Lower leg skin (tissue), 4 donors: ENCODE results near the gene GATAD1. TPM values are rescaled to one million over a fixed set of nuclear protein-coding genes. Genes with fewer than 3 reads are reported as not detected.

ENCODE experiments used
- DNase-seq, 2 donors: peaks; one replicate each; pipeline ENCODE4 v3.0.0-alpha.2; 2019; ENCODE audit warnings: low spot score in 2 of 2
- H3K4me3 ChIP-seq: fragments of 200-600 bp; sonication (generic); 2 replicates; pipeline ENCODE4 v1.5.1; 2017; ENCODE audit warnings: mild to moderate bottlenecking, low read depth; ENCODE audit not compliant: poor library complexity, severe bottlenecking
- CTCF ChIP-seq, 3 donors: fragments of 450-650 bp; IDR thresholded peaks; one replicate each; pipeline ENCODE4 v1.5.1; 2016; ENCODE audit warnings: antibody characterized with exemption in 3 of 3, mild to moderate bottlenecking in 3 of 3, moderate library complexity in 2 of 3
- POLR2A ChIP-seq, 2 donors: fragments of 450-650 bp; IDR thresholded peaks; one replicate each; pipeline ENCODE4 v1.6.1; 2016 to 2017; ENCODE audit warnings: antibody characterized with exemption in 2 of 2, mild to moderate bottlenecking in 1 of 2, moderate library complexity in 1 of 2
- WGBS, 2 donors: methylation state at CpG; one replicate each; pipeline ENCODE4 v1.1.5; 2018; 5-methylcytosine and 5-hydroxymethylcytosine counted together
- intact Hi-C: fragments of 100-400 bp; cut with DNase I; formaldehyde crosslinking; loops from one replicate; pipeline ENCODE4 v1.15.0; 2023; ENCODE audit warnings: low total_unique reads
- total RNA-seq, 4 donors: library from RNA; depleted of rRNA; stranded (reverse); fragments of >200 nt; gene quantifications; one replicate each; pipeline ENCODE4 v1.1.0, GENCODE V29; 2016

Gene GATAD1
- total RNA-seq, 4 donors from 2014 or later = 14.7 to 23.0 (median 18.3) TPM

GRCh38 chr7:92417913-92418312, 29.4 kb upstream of the GATAD1 start:
- no peak for DNase-seq
- intact Hi-C loops = no loop called here
- H3K4me3 ChIP-seq = no peak overlapping the region
- TF ChIP-seq POLR2A (IDR thresholded peaks at IDR 0.05) = no peak
- no peak for TF ChIP-seq CTCF (IDR thresholded peaks at IDR 0.05)
- 82 to 87% methylated on average over 5 of the region's 5 CpGs for WGBS, 2 donors

- intact Hi-C loops = no loop called here
- DNase-seq = no peak
- no peak overlapping the region for H3K4me3 ChIP-seq
- WGBS, 2 donors = 57 to 61% methylated on average over 5 of the region's 5 CpGs
- TF ChIP-seq CTCF (IDR thresholded peaks at IDR 0.05) = no peak
- no peak for TF ChIP-seq POLR2A (IDR thresholded peaks at IDR 0.05)
Measured at GRCh38 chr7:92421676-92422435, 25.4 kb upstream of the GATAD1 start.

- no peak for DNase-seq
- intact Hi-C loops = no loop called here
- no peak overlapping the region for H3K4me3 ChIP-seq
- TF ChIP-seq CTCF (IDR thresholded peaks at IDR 0.05) (no peak), POLR2A (IDR thresholded peaks at IDR 0.05) (no peak)
- 95 to 98% methylated on average over 4 to 6 of the region's 6 CpGs for WGBS, 2 donors
Measured at GRCh38 chr7:92422926-92423325, 24.4 kb upstream of the GATAD1 start.

- intact Hi-C loops = no loop called here
- no peak for TF ChIP-seq POLR2A (IDR thresholded peaks at IDR 0.05)
- TF ChIP-seq CTCF (IDR thresholded peaks at IDR 0.05) = no peak
- DNase-seq = no peak
- no peak overlapping the region for H3K4me3 ChIP-seq
- WGBS, 2 donors = 65 to 78% methylated on average over 5 of the region's 5 CpGs
Measured at GRCh38 chr7:92423710-92424131, 23.6 kb upstream of the GATAD1 start.

- TF ChIP-seq CTCF (IDR thresholded peaks at IDR 0.05) = no peak
- WGBS, 2 donors = 39 to 54% methylated on average over 20 of the region's 20 CpGs
- DNase-seq = no peak
- no peak overlapping the region for H3K4me3 ChIP-seq
- intact Hi-C loops = no loop called here
Measured at GRCh38 chr7:92425311-92425947, 21.9 kb upstream of the GATAD1 start.
